Retinal pigment epithelial cell (primary cell): ENCODE data around the gene ZNHIT2.

Source experiments
- DNase-seq: peaks from one replicate; pipeline ENCODE4 v3.0.0-alpha.2; 2010; ENCODE audit warnings: low read depth
- H3K4me3 ChIP-seq: 2 replicates; pipeline ENCODE4 v1.5.1; 2011; ENCODE audit warnings: mild to moderate bottlenecking, low read length, control low read depth, moderate library complexity
- CTCF ChIP-seq: conservative IDR thresholded peaks from 2 replicates; pipeline ENCODE4 v1.5.1; 2011; ENCODE audit warnings: low read depth, low read length, control low read depth, inconsistent platforms

The ZNHIT2 gene

GRCh38 chr11:65108469-65109123, 8.9 kb downstream of the ZNHIT2 start:
- H3K4me3 ChIP-seq: no peak overlapping the region
- no peak for DNase-seq
- TF ChIP-seq CTCF: no peak

DNA sequence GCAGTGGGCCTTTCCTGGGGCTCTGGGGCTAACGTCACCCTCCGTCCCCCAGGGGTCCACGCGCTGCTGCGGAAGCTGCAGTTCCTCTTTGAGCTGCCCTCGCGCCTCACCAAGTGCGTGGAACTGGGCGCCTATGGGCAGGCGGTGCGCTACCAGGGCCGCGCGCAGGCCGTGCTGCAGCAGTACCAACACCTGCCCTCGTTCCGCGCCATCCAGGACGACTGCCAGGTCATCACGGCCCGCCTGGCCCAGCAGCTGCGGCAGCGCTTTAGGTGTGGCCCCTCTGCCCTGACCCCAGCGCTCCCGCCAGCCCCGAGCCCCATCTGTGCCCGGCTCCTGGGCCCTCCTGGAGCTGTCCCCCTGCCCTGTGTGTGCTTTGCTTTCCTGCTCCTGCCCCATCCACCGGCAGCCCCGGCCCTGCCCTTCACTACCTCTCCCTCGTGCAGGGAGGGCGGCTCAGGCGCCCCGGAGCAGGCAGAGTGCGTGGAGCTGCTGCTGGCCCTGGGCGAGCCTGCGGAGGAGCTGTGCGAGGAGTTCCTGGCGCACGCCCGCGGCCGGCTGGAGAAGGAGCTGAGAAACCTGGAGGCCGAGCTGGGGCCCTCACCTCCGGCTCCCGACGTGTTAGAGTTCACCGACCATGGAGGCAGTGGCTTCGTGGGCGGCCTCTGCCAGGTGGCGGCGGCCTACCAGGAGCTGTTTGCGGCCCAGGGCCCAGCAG, 9.6 kb downstream of the ZNHIT2 start:
- DNase-seq: no peak
- no peak overlapping the region for H3K4me3 ChIP-seq
- TF ChIP-seq CTCF: no peak

- no peak for TF ChIP-seq CTCF
- DNase-seq: no peak
- H3K4me3 ChIP-seq: no peak overlapping the region
These were observed 10.4 kb downstream of the ZNHIT2 start for GRCh38 chr11:65107078-65107477.

GRCh38 chr11:65104628-65105027, 12.9 kb downstream of the ZNHIT2 start:
- no peak for TF ChIP-seq CTCF
- no peak for DNase-seq
- no peak overlapping the region for H3K4me3 ChIP-seq

DNA sequence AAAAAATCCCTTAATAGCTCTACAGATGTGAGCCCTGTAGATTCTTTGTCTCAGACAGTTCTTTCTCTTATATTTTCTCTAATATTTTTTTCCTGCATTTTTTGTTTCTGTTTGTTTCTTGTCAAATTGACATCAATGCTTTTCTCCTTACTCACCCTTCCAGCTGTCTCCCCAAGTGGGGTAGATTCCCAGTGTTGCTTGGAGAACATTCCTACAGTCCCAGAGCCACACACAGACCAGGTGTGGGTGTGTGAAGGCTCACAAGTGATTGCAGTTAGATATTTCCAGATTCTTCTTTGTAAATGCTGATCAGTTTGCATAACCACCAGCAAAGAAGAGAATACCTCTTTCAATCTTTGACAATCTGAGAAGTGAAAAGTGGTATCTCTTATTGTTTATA, 14.0 kb downstream of the ZNHIT2 start:
- no peak overlapping the region for H3K4me3 ChIP-seq
- no peak for TF ChIP-seq CTCF
- DNase-seq: no peak

DNA sequence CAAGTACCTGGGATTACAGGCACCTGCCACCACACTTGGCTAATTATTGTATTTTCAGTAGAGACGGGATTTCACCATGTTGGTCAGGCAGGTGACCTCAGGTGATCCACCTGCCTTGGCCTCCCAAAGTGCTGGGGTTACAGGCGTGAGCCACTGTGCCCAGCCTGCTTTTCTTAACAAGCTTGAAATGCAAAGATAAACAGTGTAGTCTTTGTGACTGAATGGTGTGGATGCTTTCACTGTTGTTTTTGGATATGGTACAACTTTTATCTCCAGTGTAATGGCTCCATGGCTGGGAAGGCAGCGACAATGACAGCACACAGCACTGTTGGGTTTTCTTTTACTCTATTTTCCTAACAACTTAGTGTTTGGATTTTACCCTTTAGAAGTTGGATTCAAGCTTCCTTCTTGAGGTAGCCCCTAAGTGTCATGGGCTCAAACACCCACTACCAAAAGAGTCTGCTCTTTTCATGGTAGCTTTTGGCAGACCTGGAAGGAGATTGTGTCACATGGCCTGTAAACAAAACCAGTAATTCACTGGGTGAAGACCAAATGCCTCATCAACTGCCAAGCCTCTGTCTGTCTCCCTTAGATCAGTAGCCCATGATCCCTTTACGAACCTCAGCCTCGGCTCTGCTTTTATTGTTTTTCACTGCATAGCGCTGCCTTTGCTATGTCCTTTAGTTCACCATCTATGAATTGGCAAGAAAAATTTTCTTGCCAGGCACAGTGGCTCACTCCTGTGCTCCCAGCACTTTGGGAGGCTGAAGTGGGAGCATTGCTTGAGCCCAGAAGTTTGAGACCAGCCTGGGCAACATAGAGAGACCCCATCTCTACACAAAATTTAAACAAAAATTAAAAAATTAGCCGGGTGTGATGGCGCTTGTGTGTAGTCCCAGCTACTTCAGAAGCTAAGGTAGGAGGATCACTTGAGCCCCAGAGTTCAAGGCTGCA, 15.1 kb downstream of the ZNHIT2 start:
- no peak for TF ChIP-seq CTCF
- DNase-seq: no peak

More for the DNA sequence above, 15.1 kb downstream of the ZNHIT2 start:
- H3K4me3 ChIP-seq: no peak overlapping the region
